ENCODE measurements around the gene KLF18. TPM values are rescaled to one million over a fixed set of nuclear protein-coding genes. Genes with fewer than 3 reads are reported as not detected.

Gene KLF18
- total RNA-seq (not detected), polyA plus RNA-seq (not detected)
- long read RNA-seq, donor 1 = 0 reads
- long read RNA-seq, donor 2 = 0 reads
- long read RNA-seq, donor 3 = 0 reads

DNA sequence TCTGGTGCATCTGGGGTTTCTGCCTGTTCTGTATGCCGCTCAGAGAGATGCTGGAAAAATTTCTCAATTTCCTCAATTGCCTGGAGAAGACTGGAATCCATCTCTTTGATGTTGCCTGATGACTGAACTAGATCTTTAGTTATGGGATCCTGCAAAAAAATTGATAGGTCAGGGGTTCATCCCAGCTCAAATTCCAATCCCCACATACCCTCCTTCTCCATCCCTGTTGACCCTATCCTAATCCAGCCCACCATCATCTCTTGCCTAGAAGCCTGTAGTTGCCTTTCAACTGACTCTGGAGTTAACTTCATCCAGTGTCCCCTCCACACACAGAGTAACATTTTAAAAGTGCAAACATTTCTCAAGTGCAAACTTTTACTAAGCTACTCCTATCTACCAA lies at the start of gene KLF18:
Gene KLF18, minus strand, starts transcription at position 101 of the 400 bp plus-strand sequence. Its CDS starts 0 bp downstream, at position 101.
- intact Hi-C loops (cut with DNase I) = no loop called here
- Histone ChIP-seq H3K9me3 (peaks cover 0 to 38% (median 20%) of the 10 kb centered on the region in 12 donors), H3K36me3 (no peaks in the 10 kb centered on the region), H3K4me3 (no peak within 1 kb of the TSS), H3K27ac (no peak within 1 kb of the TSS), H3K4me1 (no peaks in the 10 kb centered on the region), H3K27me3 (no peaks in the 10 kb centered on the region)
- TF ChIP-seq, protein P1, sequence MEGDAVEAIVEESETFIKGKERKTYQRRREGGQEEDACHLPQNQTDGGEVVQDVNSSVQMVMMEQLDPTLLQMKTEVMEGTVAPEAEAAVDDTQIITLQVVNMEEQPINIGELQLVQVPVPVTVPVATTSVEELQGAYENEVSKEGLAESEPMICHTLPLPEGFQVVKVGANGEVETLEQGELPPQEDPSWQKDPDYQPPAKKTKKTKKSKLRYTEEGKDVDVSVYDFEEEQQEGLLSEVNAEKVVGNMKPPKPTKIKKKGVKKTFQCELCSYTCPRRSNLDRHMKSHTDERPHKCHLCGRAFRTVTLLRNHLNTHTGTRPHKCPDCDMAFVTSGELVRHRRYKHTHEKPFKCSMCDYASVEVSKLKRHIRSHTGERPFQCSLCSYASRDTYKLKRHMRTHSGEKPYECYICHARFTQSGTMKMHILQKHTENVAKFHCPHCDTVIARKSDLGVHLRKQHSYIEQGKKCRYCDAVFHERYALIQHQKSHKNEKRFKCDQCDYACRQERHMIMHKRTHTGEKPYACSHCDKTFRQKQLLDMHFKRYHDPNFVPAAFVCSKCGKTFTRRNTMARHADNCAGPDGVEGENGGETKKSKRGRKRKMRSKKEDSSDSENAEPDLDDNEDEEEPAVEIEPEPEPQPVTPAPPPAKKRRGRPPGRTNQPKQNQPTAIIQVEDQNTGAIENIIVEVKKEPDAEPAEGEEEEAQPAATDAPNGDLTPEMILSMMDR (IDR thresholded peaks at IDR 0.05) = no peak
- no peak for TF ChIP-seq POLR2A (IDR thresholded peaks at IDR 0.05)
- no peak for ATAC-seq
- no peak for DNase-seq
- WGBS, 4 donors = 93 to 100% (median 93%) methylated on average over 1 of the region's 1 CpG

DNA sequence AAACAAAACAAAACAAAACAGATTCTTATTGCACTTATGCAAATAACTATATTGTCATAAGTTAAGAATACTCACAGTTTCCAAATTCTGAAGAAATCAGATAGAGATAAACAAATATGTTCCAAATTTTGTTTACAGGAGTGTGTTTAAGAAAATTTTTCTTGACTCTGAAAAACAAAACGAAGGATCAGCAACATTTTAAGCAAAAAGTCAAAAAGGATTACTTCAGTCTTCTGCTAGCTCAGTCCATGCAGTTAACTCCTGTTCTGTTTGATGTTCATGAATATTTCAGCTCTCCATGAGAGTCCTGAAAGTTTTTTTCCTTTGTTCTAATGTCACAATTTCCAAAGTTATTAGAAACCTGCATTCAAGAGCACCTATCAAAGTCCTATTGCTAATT lies 33.2 kb upstream of the KLF18 start:
- WGBS, 4 donors = 74 to 88% (median 76%) methylated on average over 1 of the region's 1 CpG

DNA sequence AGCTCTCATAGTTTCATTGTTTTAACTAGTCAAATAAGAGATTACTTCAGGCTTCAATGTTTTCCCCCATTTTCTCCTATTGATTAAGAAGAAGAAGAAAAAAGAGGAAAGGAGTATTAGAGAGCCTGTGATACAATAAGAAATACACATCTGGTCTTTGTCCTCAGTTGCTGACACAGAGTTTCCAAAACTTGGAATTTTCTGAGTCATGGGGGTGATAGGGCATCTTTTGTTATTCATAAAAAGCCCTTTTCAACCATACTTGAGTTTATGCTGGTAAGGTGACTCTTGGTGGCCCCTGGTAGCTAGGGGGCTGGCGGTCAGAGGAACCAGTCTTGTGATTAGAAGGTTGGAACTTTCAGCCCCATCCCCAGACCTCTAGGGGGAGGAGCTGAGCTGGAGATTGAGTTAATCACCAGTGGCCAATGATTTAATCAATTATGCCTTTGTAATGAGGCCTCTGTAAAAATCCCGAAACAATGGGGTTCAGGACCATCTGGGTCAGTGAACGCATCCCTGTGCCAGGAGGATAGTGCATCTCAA lies 28.9 kb upstream of the KLF18 start:
- Histone ChIP-seq H3K4me1 (no peaks in the 10 kb centered on the region), H3K9me3 (peaks cover 0 to 15% (median 1%) of the 10 kb centered on the region in 12 donors), H3K27me3 (peaks cover 0 to 17% (median 0%) of the 10 kb centered on the region in 9 donors), H3K4me3 (no peak overlapping the region), H3K27ac (no peak overlapping the region), H3K36me3 (no peaks in the 10 kb centered on the region)
- DNase-seq = no peak
- no peak for ATAC-seq
- intact Hi-C loops (cut with DNase I) = no loop called here
- WGBS, 4 donors = 77 to 87% (median 85%) methylated on average over 3 of the region's 3 CpGs
- no peak for TF ChIP-seq POLR2A (IDR thresholded peaks at IDR 0.05)
- TF ChIP-seq, protein P1 (IDR thresholded peaks at IDR 0.05) = no peak

More for the DNA sequence above, 33.2 kb upstream of the KLF18 start:
- no peak for TF ChIP-seq POLR2A (IDR thresholded peaks at IDR 0.05)
- TF ChIP-seq, protein P1 (IDR thresholded peaks at IDR 0.05) = no peak
- Histone ChIP-seq H3K4me3 (no peak overlapping the region), H3K27ac (no peak overlapping the region), H3K9me3 (peaks cover 0 to 11% (median 0%) of the 10 kb centered on the region in 12 donors), H3K27me3 (peaks cover 0 to 16% (median 0%) of the 10 kb centered on the region in 9 donors), H3K4me1 (no peaks in the 10 kb centered on the region), H3K36me3 (no peaks in the 10 kb centered on the region)
- intact Hi-C loops (cut with DNase I) = no loop called here
- DNase-seq (no peak), ATAC-seq (no peak)

DNA sequence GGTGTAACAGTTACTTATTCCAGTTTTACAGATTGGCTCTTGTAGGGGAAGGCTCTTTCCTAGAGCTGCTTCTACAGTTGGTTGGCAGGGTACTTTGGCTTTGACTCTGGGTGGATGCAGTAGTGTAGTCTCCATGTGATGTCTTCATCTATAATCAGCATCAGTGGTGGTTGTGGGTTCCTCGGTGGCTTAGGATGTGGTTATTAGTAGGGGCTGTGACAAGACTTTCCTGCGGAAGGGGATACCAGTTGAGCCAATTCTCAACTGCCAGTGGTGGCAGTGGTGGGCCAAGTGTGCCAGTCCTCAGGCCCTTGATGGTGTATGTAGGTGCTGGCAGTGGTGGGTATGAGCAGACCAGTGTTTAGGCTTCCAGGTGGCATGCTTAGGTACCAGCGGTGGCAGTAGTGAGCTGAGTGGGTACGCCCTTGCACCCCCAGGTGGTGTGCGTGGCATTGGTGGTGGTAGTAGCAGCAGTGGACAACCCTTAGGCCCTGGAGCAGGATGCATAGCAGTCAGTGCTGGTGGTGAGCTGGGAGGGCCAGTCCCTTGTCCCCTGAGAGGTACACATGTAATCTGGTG lies 27.2 kb upstream of the KLF18 start:
- H3K36me3 ChIP-seq = no peaks in the 10 kb centered on the region
- WGBS, 4 donors = 86 to 93% (median 91%) methylated on average over 5 of the region's 5 CpGs

More for the DNA sequence above, 27.2 kb upstream of the KLF18 start:
- TF ChIP-seq POLR2A (IDR thresholded peaks at IDR 0.05) = no peak
- TF ChIP-seq, protein P1 (IDR thresholded peaks at IDR 0.05) = no peak
- no peak overlapping the region for H3K4me3 ChIP-seq
- DNase-seq (no peak), ATAC-seq (no peak)
- H3K9me3 ChIP-seq = peaks cover 0 to 15% (median 0%) of the 10 kb centered on the region in 12 donors
- intact Hi-C loops (cut with DNase I) = no loop called here
- H3K27me3 ChIP-seq = peaks cover 0 to 17% (median 0%) of the 10 kb centered on the region in 9 donors
- no peaks in the 10 kb centered on the region for H3K4me1 ChIP-seq
- H3K27ac ChIP-seq = no peak overlapping the region

All from heart left ventricle (tissue), 16 donors.